Fibroblast of lung (primary cell): ENCODE data around the gene KRTAP10-12. TPM values are rescaled to one million over a fixed set of nuclear protein-coding genes. Genes with fewer than 3 reads are reported as not detected.

Source experiments
- DNase-seq, 2 donors: peaks; one replicate each; pipeline versions ENCODE4 v3.0.0 to v3.0.0-alpha.2; 2010; ENCODE audit warnings: low read depth in 2 of 2
- H2AFZ ChIP-seq: 2 replicates; pipeline ENCODE4 v1.5.1; 2012; ENCODE audit warnings: low read length, control low read depth, inconsistent platforms
- H3K27ac ChIP-seq: 2 replicates; pipeline ENCODE4 v1.5.1; 2011; ENCODE audit warnings: low read length, control low read depth; ENCODE audit not compliant: insufficient read depth
- H3K27me3 ChIP-seq: 2 replicates; pipeline ENCODE4 v1.5.1; 2011; ENCODE audit warnings: mild to moderate bottlenecking, low read length; ENCODE audit not compliant: control insufficient read depth, insufficient read depth
- H3K36me3 ChIP-seq: 2 replicates; pipeline ENCODE4 v1.5.1; 2011; ENCODE audit warnings: low read length; ENCODE audit not compliant: control insufficient read depth, insufficient read depth
- H3K4me1 ChIP-seq: 2 replicates; pipeline ENCODE4 v1.5.1; 2011; ENCODE audit warnings: low read length; ENCODE audit not compliant: control insufficient read depth, insufficient read depth; ENCODE audit errors: extremely low read depth
- H3K4me2 ChIP-seq: 2 replicates; pipeline ENCODE4 v1.5.1; 2011; ENCODE audit warnings: low read length, control low read depth; ENCODE audit not compliant: insufficient read depth; ENCODE audit errors: extremely low read depth
- H3K4me3 ChIP-seq, 4 experiments: fragments of 200-600 bp in 1 of 4; sonication (generic) in 1 of 4; replicated peaks in 1 of 4; 2 replicates each; pipeline ENCODE4 v1.5.1; 2011 to 2016; ENCODE audit warnings: low read length in 4 of 4, low read depth in 3 of 4, mild to moderate bottlenecking in 3 of 4, control low read depth in 2 of 4, inconsistent platforms in 1 of 4, mixed read lengths in 1 of 4; ENCODE audit not compliant: insufficient read depth in 1 of 4; ENCODE audit errors: control extremely low read depth in 1 of 4
- H3K79me2 ChIP-seq: 2 replicates; pipeline ENCODE4 v1.5.1; 2012; ENCODE audit warnings: mild to moderate bottlenecking, low read length, inconsistent platforms; ENCODE audit not compliant: control insufficient read depth, insufficient read depth
- H3K9ac ChIP-seq: 2 replicates; pipeline ENCODE4 v1.5.1; 2011; ENCODE audit warnings: mild to moderate bottlenecking, low read length, control low read depth; ENCODE audit not compliant: insufficient read depth
- H3K9me3 ChIP-seq: 2 replicates; pipeline ENCODE4 v1.5.1; 2012; ENCODE audit warnings: low read depth, low read length; ENCODE audit not compliant: control insufficient read depth, insufficient read depth
- H4K20me1 ChIP-seq: 2 replicates; pipeline ENCODE4 v1.5.1; 2011; ENCODE audit warnings: low read length; ENCODE audit not compliant: control insufficient read depth, insufficient read depth; ENCODE audit errors: extremely low read depth
- CTCF ChIP-seq, 2 donors: IDR thresholded peaks in 1 of 2; conservative IDR thresholded peaks in 1 of 2; 1 replicate in 1 of 2; 2 replicates in 1 of 2; pipeline ENCODE4 v1.5.1; 2011 to 2012; ENCODE audit warnings: low read length in 2 of 2, control low read depth in 1 of 2, inconsistent platforms in 1 of 2, low read depth in 1 of 2, mild to moderate bottlenecking in 1 of 2
- EZH2 ChIP-seq: IDR thresholded peaks from 2 replicates; pipeline ENCODE4 v1.5.1; 2012; ENCODE audit warnings: low read length, control low read depth, mild to moderate bottlenecking; ENCODE audit errors: missing control alignments
- polyA plus RNA-seq, 2 donors: library from polyadenylated mRNA; depleted of rRNA in 1 of 2; stranded (reverse) in 1 of 2; unstranded in 1 of 2; fragments of >200 nt; gene quantifications; 2 replicates each; pipeline ENCODE4 v1.2.1, GENCODE V29; 2011 to 2012; ENCODE audit warnings: missing spikeins in 1 of 2
- total RNA-seq: library from RNA; depleted of rRNA; stranded (reverse); fragments of >200 nt; gene quantifications from 2 replicates; pipeline ENCODE4 v1.2.1, GENCODE V29; 2014

KRTAP10-12 gene
- total and polyA plus RNA-seq, 2 donors (not counting 1 experiment from before 2014, with no cell fraction given) = not detected

- Histone ChIP-seq H3K27ac (no peak overlapping the region), H3K4me2 (no peak overlapping the region), H3K79me2 (no peaks in the 10 kb centered on the region), H2AFZ (no peak overlapping the region), H3K4me1 (no peaks in the 10 kb centered on the region), H3K27me3 (no peaks in the 10 kb centered on the region), H3K9me3 (no peaks in the 10 kb centered on the region), H3K36me3 (no peaks in the 10 kb centered on the region), H3K9ac (no peak overlapping the region), H3K4me3 (no peak overlapping the region), H4K20me1 (no peaks in the 10 kb centered on the region)
- DNase-seq = peak; percentile 22 to 48
- no peak for TF ChIP-seq CTCF (conservative IDR thresholded peaks at IDR 0.05 in 1 of 2, IDR thresholded peaks at IDR 0.05 in 1 of 2; ENCODE audit: low read depth in 1 of 2, low read length in 2 of 2)
- no peak for TF ChIP-seq EZH2
Observed at GRCh38 chr21:44737706-44738354, 40.9 kb downstream of the KRTAP10-12 start.

GRCh38 chr21:44738621-44739020, 41.6 kb downstream of the KRTAP10-12 start:
- Histone ChIP-seq H3K4me3 (no peak overlapping the region), H3K27ac (no peak overlapping the region), H3K36me3 (no peaks in the 10 kb centered on the region), H3K4me2 (no peak overlapping the region), H2AFZ (no peak overlapping the region), H3K79me2 (no peaks in the 10 kb centered on the region), H3K9me3 (no peaks in the 10 kb centered on the region), H3K27me3 (no peaks in the 10 kb centered on the region), H3K4me1 (no peaks in the 10 kb centered on the region), H4K20me1 (no peaks in the 10 kb centered on the region), H3K9ac (no peak overlapping the region)
- no peak for DNase-seq
- TF ChIP-seq EZH2 (no peak), CTCF (conservative IDR thresholded peaks at IDR 0.05 in 1 of 2, IDR thresholded peaks at IDR 0.05 in 1 of 2; ENCODE audit: low read depth in 1 of 2, low read length in 2 of 2) (no peak)

- H3K36me3 ChIP-seq = no peaks in the 10 kb centered on the region
- no peak overlapping the region for H3K9ac ChIP-seq
- H3K9me3 ChIP-seq = no peaks in the 10 kb centered on the region
- no peaks in the 10 kb centered on the region for H3K79me2 ChIP-seq
- no peak overlapping the region for H2AFZ ChIP-seq
- no peak overlapping the region for H3K4me2 ChIP-seq
- no peak for DNase-seq
- H3K4me1 ChIP-seq = no peaks in the 10 kb centered on the region
- no peak overlapping the region for H3K4me3 ChIP-seq
- H3K27me3 ChIP-seq = no peaks in the 10 kb centered on the region
- H4K20me1 ChIP-seq = no peaks in the 10 kb centered on the region
- no peak overlapping the region for H3K27ac ChIP-seq
- TF ChIP-seq CTCF (conservative IDR thresholded peaks at IDR 0.05 in 1 of 2, IDR thresholded peaks at IDR 0.05 in 1 of 2; ENCODE audit: low read depth in 1 of 2, low read length in 2 of 2) = no peak
- TF ChIP-seq EZH2 = no peak
Observed at GRCh38 chr21:44739316-44739715, 42.3 kb downstream of the KRTAP10-12 start.
